ENCODE measurements around the gene DPEP2.

DNA sequence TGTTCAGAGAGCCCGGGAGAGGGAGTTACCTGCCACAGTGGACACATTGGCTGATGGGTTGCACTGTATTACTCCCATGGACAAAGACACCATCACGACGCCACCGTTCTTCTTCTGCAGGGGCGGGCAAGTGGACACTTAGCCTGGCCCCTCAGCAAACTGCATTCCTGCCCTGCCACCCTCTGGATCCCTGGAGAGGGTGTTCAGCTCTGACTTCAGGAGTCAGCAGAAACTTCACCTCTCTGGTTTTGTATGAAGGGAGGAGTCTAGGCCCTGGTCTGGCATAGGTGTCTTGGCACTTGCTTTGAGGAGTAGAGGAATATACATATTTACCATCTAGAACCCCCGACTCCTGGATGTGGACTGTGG, 9.3 kb downstream of the DPEP2 start:
- TF ChIP-seq EP300 (IDR thresholded peaks at IDR 0.05) (no peak), POLR2A (IDR thresholded peaks at IDR 0.05) (no peak), POLR2AphosphoS5 (IDR thresholded peaks at IDR 0.05) (no peak)
- TF ChIP-seq, protein P1, sequence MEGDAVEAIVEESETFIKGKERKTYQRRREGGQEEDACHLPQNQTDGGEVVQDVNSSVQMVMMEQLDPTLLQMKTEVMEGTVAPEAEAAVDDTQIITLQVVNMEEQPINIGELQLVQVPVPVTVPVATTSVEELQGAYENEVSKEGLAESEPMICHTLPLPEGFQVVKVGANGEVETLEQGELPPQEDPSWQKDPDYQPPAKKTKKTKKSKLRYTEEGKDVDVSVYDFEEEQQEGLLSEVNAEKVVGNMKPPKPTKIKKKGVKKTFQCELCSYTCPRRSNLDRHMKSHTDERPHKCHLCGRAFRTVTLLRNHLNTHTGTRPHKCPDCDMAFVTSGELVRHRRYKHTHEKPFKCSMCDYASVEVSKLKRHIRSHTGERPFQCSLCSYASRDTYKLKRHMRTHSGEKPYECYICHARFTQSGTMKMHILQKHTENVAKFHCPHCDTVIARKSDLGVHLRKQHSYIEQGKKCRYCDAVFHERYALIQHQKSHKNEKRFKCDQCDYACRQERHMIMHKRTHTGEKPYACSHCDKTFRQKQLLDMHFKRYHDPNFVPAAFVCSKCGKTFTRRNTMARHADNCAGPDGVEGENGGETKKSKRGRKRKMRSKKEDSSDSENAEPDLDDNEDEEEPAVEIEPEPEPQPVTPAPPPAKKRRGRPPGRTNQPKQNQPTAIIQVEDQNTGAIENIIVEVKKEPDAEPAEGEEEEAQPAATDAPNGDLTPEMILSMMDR (IDR thresholded peaks at IDR 0.05): no peak

Data from sigmoid colon (tissue), 4 donors.